ENCODE data around the gene ISYNA1.
A peak's percentile ranks its signal among the peaks of the same experiment; 100 is the strongest.

The ISYNA1 gene

DNA sequence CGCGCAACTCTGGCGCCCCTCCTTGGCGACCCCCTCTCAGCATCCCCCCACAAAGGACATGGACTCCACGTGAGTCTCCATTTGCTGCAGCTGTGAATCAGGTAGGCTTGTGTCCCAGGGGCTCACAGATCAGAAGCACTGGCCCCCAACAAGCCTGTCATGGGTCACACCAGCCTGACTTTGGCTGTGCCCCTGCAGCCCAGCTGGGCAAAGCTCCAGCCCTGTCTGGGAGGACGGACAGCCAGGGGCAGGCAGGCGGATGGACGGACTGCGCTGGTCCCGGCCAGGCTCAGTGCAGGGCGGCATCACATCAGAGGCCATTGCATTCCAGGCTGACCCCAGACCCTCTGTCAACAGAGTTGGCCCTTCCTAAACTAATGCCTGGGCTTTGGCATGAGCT is 28.4 kb upstream of the ISYNA1 start:
- no peak for DNase-seq

DNA sequence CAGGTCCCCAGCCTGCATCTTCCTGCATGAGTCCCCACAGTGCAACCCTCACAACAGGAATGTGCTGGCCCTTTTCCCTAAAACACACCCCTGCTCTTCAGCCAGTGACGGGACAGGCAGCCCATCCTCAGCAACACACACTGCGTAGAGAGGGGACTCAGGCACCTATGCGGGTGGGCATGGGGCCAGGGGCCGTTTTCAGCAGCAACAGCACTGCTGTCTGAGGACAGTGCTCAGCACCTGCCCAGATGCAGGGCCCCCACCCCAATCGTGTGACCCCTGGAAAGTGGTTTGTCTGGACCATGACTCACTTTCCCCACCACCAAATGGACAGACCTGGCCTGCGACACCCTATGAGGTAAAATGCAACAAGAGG is 28.0 kb upstream of the ISYNA1 start:
- no peak for DNase-seq

DNA sequence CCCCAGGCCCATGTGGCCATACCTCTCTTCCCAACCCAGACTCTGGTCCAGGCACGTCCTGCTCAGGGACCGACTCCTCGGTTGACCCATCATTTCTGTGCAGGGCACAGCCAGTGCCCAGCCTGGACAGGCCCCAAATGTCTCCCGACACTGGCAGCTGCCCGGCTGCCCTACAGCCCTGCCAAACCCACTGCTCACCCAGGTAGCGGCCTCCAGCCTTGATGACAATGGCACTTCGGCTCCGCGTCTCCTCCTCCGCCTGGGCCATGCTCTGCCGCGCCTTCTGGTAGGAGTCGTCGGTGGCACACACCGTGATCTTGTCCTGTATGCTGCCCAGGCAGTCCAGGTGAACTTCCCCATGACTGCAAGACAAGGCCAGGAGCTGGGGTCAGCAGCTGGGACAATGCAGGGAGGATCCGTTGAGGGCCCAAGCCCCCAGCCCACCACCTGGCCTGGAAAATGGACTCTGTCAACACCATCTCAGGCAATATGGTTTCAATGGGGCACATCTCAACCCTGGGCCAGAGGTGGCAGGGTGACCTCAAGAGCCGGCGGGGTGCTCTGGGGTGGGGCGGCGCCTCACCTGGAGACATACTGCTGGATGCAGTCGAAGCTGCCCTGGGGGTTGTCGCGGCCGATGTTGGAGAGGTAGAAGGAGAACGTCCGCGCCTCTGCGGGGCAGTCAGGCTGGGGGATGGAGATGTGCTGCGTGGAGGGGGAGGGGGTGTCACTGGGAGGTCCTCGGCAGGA is 27.5 kb upstream of the ISYNA1 start:
- DNase-seq, result no peak

DNA sequence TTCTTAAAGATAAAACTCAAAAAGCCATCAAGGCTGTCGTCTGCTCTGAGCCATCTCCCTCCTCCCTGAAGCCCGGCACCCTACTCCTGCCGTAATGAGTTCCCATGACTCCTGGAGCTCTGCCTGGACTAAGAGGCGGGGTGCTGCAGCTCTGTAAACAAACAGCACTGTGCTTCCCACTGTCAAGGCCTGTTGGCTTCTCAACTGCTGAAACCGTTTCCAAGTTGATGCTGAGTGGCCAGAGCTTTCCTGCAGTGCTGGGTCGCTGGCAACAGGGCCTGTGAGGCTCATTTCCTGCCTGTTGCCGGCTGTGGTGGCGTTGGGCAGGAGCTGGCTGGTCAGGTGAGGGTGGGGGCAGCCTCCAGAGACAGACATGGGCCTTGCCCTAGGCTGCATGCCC is 26.7 kb upstream of the ISYNA1 start:
- DNase-seq, result no peak

DNA sequence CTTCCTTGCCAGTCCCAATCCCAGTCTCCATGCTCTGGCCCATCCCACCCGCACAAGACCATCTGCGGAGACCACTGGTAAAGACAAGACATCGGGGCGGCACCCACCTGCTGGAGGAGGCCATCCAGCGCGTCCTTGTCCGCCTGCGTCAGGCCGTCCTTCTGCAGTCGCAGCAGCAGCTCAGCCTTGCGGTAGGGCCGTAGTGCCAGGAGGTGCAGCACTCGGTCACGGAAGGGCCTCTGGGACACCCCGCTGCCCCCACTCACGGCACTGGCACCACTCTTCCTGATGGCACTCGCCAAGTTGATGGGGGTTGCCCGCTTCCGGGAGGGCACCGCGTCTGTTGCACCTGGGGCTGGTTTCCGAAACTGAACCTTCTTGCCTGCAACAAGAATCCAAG is 23.5 kb upstream of the ISYNA1 start:
- DNase-seq, result no peak

DNA sequence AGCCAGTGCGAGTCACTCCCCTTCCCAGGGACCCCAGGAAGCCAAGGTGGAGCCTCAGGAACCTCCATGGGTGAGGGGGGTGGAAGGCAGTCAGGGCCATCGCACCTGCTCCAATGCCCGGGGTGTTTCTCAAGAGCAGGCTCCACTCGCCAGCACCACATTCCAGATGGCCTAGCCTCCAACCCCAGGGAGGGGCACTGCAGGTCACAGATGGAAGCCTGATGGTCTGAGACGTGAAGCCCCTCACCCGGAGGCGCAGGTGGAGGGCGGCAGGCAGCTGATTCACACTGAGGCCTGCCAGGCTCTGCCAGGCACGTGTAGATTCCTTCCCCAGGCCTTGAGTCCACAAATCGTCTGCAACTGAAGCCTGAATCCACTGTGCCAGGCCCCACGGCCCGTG is 23.0 kb upstream of the ISYNA1 start:
- no peak for DNase-seq

DNA sequence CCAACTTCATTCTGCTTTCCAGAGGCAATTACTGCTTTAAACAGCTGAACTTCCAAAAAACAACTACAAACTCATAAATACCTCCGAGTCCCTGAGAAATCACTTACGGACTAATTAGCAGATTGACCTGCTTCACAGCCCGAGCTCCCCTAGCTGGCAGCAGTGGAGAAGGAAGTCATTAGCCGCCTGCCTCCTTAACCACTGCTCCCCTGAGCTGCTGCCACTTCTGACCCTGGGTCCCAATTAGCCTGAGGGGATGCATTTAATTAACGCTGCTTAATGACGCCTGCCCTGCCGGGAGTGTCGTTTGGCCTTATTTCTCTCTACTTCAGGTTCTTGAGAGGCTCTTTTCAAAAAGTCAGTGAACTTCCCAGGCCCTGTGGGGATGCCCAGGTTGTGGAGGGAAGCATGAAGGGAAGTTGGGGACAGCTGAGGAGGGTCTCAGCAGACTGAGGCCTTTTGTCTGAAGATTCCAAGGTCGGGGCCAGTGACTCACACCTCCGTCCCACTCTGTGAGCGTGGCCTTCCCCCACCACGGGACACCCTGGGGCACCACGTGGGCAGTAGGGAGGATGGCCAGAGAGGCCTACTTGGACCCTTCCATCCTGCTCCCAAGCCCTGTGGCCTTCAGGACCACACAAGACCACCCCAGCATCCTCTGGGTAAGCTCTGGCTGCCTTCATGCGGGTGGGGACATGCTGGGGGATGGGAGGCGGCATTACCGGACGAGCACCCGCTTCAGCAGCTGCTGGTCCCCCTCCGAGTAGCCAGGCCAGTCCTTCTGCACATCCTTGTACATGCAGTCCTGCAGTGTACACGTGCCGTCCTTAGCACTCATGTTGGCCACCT is 19.8 kb upstream of the ISYNA1 start:
- DNase-seq, result no peak

DNA sequence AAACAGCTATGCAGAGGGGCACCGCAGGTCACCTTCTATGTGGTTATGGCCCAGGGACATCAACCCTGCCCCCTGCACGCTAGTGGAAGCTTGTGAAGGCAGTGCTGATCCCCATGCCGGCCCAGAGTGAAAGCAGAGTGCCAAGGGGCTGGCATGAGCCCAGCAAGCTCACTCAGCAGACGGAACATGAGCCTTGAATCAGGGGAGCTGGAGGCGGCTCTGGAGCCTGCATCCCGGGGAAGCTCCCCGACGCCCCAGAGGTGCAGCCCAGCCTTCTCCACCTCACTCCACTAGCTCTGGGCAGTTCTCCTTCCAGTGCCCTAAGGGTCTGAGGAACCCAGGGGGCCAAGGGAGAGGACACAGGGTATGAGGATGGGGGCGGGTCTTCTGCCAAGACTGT is 19.0 kb upstream of the ISYNA1 start:
- DNase-seq, result no peak

DNA sequence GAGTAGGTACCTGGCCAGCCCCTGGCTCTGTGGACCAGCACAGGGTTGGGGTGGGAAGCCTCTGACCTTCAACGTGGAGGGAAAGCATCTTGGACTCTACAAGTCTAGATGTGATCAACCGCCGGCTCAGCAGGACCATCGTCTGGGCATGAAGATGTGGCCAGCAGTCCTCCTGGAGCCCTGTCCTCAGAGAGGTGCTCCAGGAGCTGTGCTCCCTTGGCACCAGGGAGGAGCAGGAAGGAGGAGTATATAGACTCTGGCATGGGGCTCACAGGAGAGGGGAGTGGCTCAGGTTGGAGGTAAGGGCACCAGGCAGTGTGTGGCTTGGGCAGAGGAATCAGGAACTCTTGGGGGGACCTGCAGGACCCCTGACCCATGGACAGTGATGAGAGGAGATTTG is 18.3 kb upstream of the ISYNA1 start:
- DNase-seq, result no peak

DNA sequence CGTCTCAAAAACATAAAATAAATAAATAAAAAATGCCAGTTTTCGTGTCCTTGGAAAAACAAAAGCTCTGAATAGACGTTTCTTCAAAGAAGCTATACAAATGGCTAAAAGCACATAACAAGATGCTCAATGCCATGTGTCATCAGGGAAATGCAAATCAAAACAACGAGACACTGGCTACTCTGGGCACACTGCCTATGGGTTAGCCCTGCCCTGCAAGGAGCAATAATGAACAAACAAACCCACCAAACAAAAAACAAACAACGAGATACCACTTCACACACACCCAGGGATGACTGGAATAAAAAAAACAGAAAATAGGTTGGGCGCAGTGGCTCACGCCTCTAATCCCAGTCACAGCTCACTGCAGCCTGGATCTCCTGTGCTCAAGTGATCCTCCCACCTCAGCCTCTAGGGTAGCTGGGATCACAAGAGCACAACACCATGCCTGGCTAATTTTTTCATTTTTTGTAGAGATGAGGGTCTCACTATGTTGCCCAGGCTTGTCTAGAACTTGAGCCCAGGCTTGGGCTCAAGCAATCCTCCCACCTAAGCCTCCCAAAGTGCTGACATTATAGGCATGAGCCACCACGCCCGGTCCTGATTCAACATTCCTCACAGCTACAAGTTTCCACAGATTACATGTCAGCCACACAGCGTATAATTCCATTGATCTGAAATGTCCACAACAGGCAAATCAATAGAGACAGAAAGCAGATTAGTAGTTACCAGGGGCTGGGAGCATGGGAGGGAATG is 15.5 kb upstream of the ISYNA1 start:
- no peak for DNase-seq

DNA sequence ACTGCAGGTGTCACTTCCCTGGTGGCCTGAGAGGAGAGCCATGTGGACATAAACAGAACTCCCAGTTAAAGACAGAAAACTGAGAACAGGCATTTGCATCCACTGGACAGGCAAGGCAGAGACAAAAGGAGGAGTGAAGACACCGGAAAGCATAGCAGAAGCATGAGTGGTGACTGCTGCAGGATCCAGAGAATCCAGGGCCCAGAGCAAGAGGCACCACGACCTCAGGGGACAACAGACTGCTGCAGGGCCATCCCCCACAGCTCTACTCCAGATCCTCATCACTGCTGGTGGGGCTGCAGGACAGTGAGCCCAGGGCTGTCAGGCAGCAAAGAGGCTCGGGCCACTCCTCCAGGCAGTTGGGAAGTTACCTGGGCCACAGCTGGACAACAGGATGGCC is 14.5 kb upstream of the ISYNA1 start:
- DNase-seq, result no peak

DNA sequence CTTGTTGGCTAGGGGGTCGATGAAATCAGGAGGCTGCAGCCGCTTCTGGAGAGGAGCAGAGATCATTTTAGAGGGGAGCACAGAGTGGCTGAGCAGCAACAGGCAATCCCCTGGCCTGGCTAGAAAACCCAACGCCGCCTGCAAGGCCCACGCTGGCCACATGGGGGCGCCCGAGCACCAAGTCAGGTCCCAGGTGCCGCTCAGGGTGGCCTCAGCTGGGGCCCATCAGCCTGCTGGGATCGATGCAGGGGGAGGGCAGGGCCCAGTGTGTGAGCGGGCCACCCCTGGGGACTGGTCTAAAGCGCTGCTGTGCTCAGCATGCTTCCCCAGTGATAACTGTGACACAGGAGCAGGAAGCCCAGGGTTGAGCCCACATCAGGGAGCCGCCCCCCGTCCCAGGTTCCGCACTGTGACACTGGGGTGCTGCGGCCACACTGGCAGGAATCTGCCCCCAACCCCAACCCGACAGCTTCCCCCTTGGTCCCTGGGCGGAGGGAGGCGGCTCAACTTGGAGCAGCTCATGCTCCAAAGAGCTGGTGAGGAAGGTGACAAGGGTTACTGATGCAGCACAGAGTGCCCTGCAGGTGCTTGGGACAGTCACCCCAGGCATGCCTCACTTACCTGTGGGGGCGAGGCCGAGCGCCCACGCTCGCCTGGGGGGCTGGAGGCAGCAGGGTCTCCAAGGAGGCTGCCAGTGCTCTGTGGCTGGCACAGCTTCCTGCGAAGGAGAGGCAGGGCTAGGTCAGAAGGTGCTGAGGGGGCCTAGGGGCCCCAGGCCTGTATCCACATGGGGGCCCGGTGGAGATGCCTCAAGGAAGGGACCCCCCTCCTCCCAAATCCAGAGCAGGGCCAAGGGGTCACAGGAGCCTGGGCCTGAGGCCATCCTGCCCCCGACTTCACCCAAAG is 13.3 kb upstream of the ISYNA1 start:
- peak; percentile 73 for DNase-seq

DNA sequence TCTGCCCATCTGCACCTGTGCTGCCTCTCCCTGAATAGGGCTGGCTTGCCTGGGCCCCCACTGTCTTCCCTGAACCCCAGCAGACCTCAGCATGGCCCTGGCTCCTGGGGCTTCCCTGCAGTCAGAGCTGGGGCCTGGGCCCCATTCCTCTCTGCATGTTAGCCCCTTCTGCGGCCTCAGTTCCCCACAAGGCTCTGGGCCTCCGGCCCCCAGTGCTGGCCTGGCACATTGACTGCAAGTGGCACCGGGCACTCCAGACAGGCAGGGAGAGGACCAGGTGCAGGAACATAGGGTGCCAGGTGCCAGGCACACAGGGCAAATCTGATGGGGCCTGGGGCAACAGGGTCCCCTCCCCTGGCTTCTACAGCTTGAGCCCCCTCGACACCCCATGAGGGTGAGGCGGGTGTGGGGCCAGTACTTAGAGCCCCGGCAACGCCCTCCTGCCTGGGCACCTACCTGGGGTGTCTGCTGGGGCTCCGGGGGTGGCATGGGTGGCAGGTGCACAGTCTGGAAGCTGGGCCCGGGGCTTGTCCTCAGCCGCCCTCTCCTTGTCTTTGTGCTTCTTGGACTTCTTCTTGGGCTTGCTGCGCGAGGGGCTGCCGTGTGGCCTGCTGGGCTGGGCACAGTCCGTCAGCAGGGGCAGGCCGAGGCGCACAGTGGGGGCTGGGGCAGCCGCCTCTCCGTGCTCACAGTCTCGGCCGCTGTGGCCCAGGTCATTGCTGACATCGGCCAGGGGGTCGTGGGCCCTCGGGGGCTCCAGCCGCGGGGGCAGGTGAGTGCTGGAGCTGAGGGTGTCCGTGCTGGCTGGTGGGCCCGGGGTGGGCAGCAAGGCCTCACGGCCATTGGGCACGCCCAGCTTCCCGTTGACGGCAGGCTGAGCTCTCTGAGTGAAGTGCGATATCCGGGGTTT is 12.3 kb upstream of the ISYNA1 start:
- DNase-seq, result no peak

DNA sequence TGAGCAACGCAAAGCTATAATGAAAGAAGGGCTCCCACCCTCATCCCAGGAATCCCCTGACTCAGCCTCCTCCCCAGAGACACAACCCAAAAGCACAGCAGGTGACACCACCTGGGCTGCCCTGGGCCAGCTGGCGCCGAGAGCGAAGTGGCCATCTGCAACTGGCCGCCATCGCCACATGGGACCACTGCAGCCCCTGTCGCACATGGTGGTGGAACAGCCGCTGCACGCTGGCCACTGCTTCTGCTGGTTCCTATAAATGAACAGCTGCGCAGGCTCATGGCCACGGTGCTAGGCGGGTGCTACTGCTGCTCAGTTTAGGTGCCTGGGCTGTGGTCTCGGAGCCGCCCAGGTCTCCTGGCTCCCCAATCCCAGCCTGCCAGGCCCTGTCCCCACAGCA is 11.6 kb upstream of the ISYNA1 start:
- DNase-seq, result no peak

DNA sequence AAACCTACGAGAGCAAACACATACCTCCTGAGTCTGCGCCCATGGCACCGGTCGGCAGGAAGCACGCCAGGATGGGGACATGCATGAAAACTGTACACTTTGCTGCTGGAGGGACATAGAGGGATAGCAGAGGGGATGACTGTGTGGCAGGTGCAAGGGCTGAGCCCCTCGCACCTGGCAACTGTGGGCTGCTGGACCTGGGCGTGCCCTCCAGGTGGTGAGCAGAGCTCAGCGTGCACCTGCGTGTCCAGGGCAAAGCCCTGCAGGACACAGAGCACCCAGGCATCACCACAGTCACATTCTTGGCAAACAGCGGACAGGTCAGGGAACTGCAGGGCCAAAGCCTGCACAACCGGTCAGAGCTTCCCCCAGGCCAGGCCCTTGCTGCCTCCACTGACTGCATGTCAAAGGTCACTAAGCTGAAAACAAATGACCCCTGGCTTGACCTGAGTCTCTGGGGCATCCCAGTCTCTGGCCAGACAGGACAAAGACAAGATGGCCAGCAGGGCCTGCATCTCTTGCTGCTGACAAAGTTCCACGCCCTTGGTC is 9.0 kb upstream of the ISYNA1 start:
- no peak for DNase-seq

DNA sequence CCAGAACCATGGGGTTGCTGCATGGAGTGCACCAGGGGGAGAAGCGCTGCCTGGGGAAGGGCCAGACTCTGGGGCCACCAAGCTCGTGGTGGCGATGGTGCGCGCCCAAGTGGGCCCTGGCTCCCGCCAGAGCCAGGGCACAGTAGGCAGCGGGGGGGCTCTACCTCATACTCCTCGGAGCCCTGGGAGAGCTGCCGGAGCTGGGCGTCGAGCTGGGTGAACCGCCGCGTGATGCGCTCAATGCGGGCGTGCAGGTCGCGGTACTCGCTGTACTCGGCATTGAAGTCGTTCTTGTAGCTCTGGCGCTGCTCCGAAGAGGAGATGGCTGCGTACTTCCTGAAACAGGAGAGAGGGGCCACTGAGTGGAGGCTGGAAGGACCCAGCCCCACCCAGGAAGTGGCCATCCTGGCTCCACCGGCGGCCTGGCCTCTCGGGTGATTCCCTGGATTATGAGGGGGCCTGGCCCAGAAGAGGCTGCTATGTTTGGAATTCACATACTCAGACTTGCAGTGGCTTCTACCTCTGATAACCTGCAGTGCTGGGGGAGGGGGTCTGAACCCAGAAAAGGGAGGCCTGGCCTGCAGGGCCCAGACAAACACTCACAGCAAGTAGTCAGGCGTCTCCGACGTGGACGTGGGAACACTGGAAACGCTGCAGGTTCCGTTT is 8.3 kb upstream of the ISYNA1 start:
- DNase-seq, result no peak

DNA sequence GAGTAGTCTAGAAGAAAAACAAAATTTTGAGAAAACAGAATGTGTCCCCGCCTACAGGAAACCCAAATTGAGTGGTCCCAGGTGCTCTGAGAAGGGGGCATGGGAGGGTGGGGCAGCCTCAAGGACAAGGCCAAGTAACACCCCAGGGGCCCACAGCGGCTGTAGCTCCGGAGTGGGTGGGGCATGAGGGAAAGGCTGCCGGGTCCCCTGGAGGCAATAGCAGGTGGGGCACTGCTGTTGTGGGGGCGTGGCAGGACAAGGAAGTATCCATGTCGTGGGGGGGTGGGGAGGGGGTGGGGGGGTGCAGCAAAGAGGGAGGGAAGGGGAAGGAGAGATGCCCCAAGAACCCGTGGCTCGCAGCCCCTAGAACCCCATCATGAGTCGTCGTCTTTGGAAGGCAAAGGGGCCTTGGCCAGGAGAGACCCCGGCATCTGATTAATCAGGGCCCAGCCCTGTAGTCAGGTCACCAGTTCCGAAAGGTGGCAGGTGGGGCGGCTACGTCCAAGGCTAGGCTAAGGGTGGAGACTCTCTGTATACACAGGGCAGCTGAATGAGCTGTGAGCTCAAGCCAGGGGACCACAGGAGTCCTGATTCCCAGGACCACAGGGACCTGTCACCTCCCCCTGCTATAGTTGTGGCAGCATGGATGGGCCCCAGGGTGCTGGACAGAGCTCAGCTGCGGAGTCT is 7.5 kb upstream of the ISYNA1 start:
- DNase-seq, result no peak

DNA sequence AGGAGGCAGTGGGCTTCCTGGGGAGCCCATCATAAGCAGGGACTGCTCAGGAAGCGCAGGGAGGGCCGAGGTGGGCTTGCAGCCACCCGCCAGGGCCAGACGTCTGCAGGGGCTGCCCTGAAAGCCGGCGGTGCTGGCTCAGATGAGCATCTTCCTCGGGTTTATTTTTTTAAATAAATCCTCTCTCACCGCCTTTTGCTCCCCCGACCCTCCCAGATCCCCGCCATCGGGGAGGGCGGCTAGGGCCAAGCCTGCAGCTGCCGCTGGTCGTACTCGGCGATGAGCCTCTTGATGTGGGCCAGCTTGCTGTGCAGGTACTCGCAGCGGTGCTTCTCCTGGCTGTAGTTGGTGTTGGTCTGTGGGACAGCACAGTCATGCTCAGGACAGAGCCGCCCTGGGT is 6.6 kb upstream of the ISYNA1 start:
- no peak for DNase-seq

DNA sequence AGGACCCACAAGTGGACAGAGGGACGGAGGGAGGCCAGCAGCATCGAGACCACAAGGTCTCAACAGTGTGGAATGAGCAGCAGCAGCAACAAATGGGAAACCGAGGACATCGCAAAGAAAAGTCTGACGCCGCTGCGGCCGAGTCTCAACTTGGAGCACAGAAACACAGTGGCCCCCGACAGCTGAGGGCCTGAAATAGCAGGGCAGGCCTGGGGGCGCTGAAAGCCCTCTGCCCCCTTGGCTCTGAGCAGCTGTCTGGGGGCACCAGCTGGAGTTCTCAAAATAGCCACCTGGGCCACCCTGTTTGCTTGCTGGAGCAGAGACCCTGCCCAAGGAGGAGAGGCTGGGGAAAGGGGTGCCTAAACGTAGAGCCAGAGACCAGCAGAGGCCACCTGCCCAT is 5.9 kb upstream of the ISYNA1 start:
- DNase-seq, result no peak

DNA sequence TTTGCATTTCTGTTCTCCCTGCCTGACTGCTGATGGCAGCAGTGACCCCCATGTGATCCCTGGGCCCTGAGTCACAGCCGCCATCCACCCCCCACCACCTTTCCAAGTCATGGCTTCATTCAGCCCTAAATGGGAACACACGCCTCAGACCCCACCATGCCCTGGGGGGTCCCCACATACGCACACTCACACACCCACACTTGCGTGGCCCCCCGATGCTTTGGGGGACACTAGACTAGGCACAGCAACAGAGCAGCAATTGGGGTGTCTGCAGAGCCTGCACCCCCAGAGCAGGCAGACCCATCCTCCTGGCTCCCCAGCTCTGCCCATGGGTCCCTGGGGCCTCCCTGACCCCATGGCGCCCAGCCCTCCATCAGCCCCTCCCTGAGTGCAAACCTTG is 5.5 kb upstream of the ISYNA1 start:
- DNase-seq, result no peak
